ENCODE measurements around the gene TMEM167B. TPM values are rescaled to one million over a fixed set of nuclear protein-coding genes. Genes with fewer than 3 reads are reported as not detected.

TMEM167B gene
- total and polyA plus RNA-seq, 2 experiments from 2014 or later, result 25.0 to 33.4 TPM

DNA sequence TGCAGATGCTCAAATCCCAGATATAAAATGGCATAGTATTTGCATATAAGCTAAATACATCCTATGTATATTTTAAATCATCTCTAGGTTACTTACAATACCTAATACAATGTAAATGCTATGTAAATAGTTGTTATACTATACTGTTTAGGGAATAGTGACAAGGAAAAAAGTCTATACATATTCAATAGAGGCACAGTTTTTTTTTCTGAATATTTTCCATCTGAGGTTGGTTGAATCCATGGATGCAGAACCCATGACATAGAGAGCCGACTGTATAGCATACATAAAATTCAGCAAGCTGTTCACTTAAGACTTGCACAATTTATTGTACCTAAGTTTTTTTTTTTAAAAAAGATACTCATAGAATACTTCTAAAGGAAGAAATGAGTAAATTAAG, 21.3 kb upstream of the TMEM167B start:
- peaks cover 12% of the 10 kb centered on the region for H4K20me1 ChIP-seq (ENCODE audit: insufficient read depth, poor library complexity, severe bottlenecking)
- peaks cover 61% of the 10 kb centered on the region for H3K79me2 ChIP-seq
- TF ChIP-seq, protein P1, sequence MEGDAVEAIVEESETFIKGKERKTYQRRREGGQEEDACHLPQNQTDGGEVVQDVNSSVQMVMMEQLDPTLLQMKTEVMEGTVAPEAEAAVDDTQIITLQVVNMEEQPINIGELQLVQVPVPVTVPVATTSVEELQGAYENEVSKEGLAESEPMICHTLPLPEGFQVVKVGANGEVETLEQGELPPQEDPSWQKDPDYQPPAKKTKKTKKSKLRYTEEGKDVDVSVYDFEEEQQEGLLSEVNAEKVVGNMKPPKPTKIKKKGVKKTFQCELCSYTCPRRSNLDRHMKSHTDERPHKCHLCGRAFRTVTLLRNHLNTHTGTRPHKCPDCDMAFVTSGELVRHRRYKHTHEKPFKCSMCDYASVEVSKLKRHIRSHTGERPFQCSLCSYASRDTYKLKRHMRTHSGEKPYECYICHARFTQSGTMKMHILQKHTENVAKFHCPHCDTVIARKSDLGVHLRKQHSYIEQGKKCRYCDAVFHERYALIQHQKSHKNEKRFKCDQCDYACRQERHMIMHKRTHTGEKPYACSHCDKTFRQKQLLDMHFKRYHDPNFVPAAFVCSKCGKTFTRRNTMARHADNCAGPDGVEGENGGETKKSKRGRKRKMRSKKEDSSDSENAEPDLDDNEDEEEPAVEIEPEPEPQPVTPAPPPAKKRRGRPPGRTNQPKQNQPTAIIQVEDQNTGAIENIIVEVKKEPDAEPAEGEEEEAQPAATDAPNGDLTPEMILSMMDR (IDR thresholded peaks at IDR 0.05; ENCODE audit: poor library complexity), result no peak
- TF ChIP-seq EZH2phosphoT487 (IDR thresholded peaks at IDR 0.05; ENCODE audit: low read depth, severe bottlenecking, unreplicated experiment) (no peak), EZH2 (IDR thresholded peaks at IDR 0.05; ENCODE audit: borderline replicate concordance) (no peak)
- no peak for DNase-seq (ENCODE audit: low spot score)
- no peak overlapping the region for H3K4me2 ChIP-seq
- no peaks in the 10 kb centered on the region for H3K9me2 ChIP-seq (replicated peaks; ENCODE audit: insufficient read depth)
- H3K27me3 ChIP-seq, result no peaks in the 10 kb centered on the region
- H3K36me3 ChIP-seq (replicated peaks; ENCODE audit: insufficient read depth, low read depth), result no peaks in the 10 kb centered on the region
- no peak overlapping the region for H3K4me3 ChIP-seq
- H3K9me3 ChIP-seq (ENCODE audit: low read depth), result no peaks in the 10 kb centered on the region
- H3K27ac ChIP-seq, result no peak overlapping the region
- 100% methylated on average over 1 of the region's 1 CpG for WGBS (ENCODE audit: low lambda C conversion rate, missing lambda C conversion rate)
- H3K4me1 ChIP-seq (ENCODE audit: insufficient read depth), result no peaks in the 10 kb centered on the region
- H2AFZ ChIP-seq, result no peak overlapping the region

DNA sequence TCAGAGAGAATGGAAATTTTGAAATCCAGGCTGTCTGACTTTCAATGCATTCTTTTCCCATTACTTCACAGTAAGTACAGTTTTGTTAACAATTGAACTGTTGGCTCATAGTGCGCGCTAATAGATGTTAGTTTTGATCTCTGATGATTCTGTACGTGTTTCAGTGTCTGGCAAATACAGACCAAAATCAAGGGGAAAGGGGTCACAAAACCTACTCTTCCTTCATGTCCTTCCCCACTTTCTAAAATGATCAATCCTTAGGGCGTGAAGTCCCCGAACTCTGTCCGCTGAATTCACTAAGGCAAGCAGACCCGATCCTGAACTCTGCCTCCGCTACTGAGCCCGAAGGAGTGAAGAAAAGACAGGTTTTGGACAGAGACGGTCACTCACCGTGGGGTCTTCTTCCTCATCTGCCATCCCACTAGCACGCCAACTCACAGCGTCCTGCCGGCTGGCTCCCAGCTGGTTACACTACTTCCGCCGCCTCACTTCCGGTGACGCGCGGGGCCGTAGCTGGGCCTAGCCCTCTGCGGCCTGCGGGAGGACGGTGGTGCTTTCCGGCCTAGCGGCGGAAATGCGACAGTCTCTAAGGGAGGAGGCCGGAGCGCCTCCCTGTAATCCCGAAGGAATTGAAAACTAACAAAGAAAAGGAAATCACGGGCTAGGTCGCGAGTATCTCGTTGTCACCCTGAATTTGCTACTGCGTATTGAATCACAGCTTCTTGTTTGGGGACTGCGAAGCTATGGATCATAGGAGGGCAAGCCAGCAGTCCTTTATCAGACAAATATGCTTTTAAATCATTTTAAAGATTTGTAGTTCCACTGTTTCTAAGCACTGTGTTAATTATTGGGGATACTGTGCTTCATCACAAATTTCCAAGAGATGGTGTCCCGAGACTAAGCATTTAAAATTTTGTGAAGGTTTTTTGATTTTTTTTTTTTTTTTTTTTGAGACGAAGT, 14.8 kb upstream of the TMEM167B start, which contains the start of gene TAF13:
TSS of gene TAF13 (minus strand) at position 473 of the 960 bp plus-strand sequence. CDS start at position 417, 56 bp downstream.
- Histone ChIP-seq H3K27ac (peak within 1 kb of the TSS; percentile 96), H3K9me3 (ENCODE audit: low read depth) (no peaks in the 10 kb centered on the region), H4K20me1 (ENCODE audit: insufficient read depth, poor library complexity, severe bottlenecking) (no peaks in the 10 kb centered on the region), H3K4me2 (peak within 1 kb of the TSS; percentile 85), H3K4me1 (ENCODE audit: insufficient read depth) (no peaks in the 10 kb centered on the region), H3K27me3 (no peaks in the 10 kb centered on the region), H3K36me3 (replicated peaks; ENCODE audit: insufficient read depth, low read depth) (no peaks in the 10 kb centered on the region), H3K9me2 (replicated peaks; ENCODE audit: insufficient read depth) (no peaks in the 10 kb centered on the region), H3K4me3 (peak within 1 kb of the TSS; percentile 57), H3K79me2 (peaks cover 40% of the 10 kb centered on the region), H2AFZ (peak within 1 kb of the TSS; percentile 97)
- WGBS (ENCODE audit: low lambda C conversion rate, missing lambda C conversion rate), result 6% methylated on average over 39 of the region's 39 CpGs
- peak; percentile 97 for DNase-seq (ENCODE audit: low spot score)
- TF ChIP-seq, protein P1 (IDR thresholded peaks at IDR 0.05; ENCODE audit: poor library complexity), result no peak
- TF ChIP-seq EZH2 (IDR thresholded peaks at IDR 0.05; ENCODE audit: borderline replicate concordance), result no peak
- no peak for TF ChIP-seq EZH2phosphoT487 (IDR thresholded peaks at IDR 0.05; ENCODE audit: low read depth, severe bottlenecking, unreplicated experiment)

DNA sequence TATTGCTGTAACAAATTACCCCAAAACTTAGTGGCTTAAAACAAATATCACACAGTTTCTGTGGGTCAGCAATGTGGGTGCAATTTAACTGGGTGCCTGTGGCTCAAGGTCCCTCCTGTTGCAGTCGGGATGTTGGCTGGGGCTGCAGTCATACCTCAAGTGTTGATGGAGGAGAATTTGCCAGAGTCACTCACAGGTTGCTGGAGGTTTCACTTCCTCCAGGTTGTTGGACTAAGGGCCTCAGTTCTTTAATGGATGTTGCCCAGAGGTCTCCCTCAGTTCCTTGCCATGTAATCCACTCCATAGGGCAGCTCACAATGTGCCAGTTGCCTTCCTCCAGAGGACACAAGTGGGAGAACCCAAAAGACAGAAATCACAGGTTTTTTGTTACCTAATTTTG, 12.2 kb upstream of the TMEM167B start:
- Histone ChIP-seq H2AFZ (no peak overlapping the region), H3K4me2 (no peak overlapping the region), H3K27ac (no peak overlapping the region), H3K27me3 (no peaks in the 10 kb centered on the region), H3K79me2 (peaks cover 19% of the 10 kb centered on the region), H3K36me3 (replicated peaks; ENCODE audit: insufficient read depth, low read depth) (no peaks in the 10 kb centered on the region), H3K9me3 (ENCODE audit: low read depth) (no peaks in the 10 kb centered on the region), H4K20me1 (ENCODE audit: insufficient read depth, poor library complexity, severe bottlenecking) (no peaks in the 10 kb centered on the region), H3K9me2 (replicated peaks; ENCODE audit: insufficient read depth) (no peaks in the 10 kb centered on the region), H3K4me1 (ENCODE audit: insufficient read depth) (no peaks in the 10 kb centered on the region), H3K4me3 (no peak overlapping the region)
- DNase-seq (ENCODE audit: low spot score), result no peak
- 100% methylated on average over 1 of the region's 1 CpG for WGBS (ENCODE audit: low lambda C conversion rate, missing lambda C conversion rate)
- no peak for TF ChIP-seq EZH2phosphoT487 (IDR thresholded peaks at IDR 0.05; ENCODE audit: low read depth, severe bottlenecking, unreplicated experiment)
- no peak for TF ChIP-seq EZH2 (IDR thresholded peaks at IDR 0.05; ENCODE audit: borderline replicate concordance)

DNA sequence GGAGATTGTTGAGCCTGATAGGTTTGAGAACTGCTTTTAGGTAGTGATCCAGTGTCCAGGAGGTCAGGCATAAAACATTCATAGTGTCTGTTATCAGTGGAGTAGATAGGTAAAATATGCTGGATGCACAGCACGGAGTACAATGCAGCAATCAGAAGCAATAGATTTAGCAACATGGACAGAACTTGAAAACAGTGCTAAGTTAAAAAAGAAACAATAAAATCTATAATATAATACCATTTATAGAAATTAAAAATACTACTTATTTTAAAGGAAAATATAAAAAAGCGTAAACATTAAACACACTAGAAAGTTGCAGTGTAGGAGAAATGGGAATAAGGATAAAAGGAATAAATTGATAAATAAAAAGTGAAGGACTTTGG, 11.3 kb upstream of the TMEM167B start:
- H3K9me2 ChIP-seq (replicated peaks; ENCODE audit: insufficient read depth), result no peaks in the 10 kb centered on the region
- no peaks in the 10 kb centered on the region for H3K27me3 ChIP-seq
- 88% methylated on average over 2 of the region's 2 CpGs for WGBS (ENCODE audit: low lambda C conversion rate, missing lambda C conversion rate)
- H3K27ac ChIP-seq, result no peak overlapping the region
- no peak overlapping the region for H3K4me3 ChIP-seq
- no peak overlapping the region for H3K4me2 ChIP-seq
- H3K79me2 ChIP-seq, result peaks cover 12% of the 10 kb centered on the region
- TF ChIP-seq EZH2 (IDR thresholded peaks at IDR 0.05; ENCODE audit: borderline replicate concordance), result no peak
- TF ChIP-seq, protein P1 (IDR thresholded peaks at IDR 0.05; ENCODE audit: poor library complexity), result no peak
- no peak for TF ChIP-seq EZH2phosphoT487 (IDR thresholded peaks at IDR 0.05; ENCODE audit: low read depth, severe bottlenecking, unreplicated experiment)
- H4K20me1 ChIP-seq (ENCODE audit: insufficient read depth, poor library complexity, severe bottlenecking), result no peaks in the 10 kb centered on the region
- no peaks in the 10 kb centered on the region for H3K36me3 ChIP-seq (replicated peaks; ENCODE audit: insufficient read depth, low read depth)
- no peak for DNase-seq (ENCODE audit: low spot score)
- no peaks in the 10 kb centered on the region for H3K9me3 ChIP-seq (ENCODE audit: low read depth)
- no peak overlapping the region for H2AFZ ChIP-seq
- H3K4me1 ChIP-seq (ENCODE audit: insufficient read depth), result no peaks in the 10 kb centered on the region
